ENCODE data around the gene CUEDC1. TPM values are rescaled to one million over a fixed set of nuclear protein-coding genes. Genes with fewer than 3 reads are reported as not detected.
A peak's percentile ranks its signal among the peaks of the same experiment; 100 is the strongest.

CUEDC1 gene
- total RNA-seq, 1 donor from 2014 or later: 37.0 TPM

DNA sequence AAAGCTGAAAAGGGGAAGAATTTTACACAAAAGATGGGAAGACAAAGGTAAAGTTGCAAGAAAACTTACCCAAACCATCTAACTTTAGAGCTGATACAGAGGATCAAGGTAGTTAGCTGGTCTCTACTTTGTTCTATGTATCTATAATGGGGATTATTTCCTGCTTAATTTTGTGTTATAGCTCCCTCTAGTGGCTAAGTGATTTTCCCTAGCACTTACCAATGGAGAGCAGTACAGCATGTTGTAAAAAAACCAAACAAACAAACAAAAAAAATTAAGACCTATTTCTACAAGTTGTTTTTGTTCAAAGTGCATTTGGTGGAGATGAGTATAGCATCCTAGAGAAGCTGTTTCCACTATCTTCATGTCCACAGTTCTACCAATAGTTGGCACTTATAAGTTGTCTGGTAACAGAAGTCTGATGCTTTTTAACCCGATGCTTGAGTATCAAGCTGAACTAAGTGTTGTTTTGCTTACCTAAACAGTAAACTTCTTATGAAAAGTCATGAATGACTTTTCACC is 44.3 kb upstream of the CUEDC1 start:
- Mint-ChIP-seq H3K9me3 (no peaks in the 10 kb centered on the region), H3K4me1 (peaks cover 29% of the 10 kb centered on the region), H3K27me3 (ENCODE audit: low read depth) (no peaks in the 10 kb centered on the region), H3K36me3 (peaks cover 20% of the 10 kb centered on the region), H3K4me3 (no peak overlapping the region), H3K27ac (peak overlapping the region; percentile 64)
- no peak for DNase-seq (ENCODE audit: low spot score in 2 of 2, unreplicated experiment in 2 of 2)
- TF ChIP-seq, protein P1, sequence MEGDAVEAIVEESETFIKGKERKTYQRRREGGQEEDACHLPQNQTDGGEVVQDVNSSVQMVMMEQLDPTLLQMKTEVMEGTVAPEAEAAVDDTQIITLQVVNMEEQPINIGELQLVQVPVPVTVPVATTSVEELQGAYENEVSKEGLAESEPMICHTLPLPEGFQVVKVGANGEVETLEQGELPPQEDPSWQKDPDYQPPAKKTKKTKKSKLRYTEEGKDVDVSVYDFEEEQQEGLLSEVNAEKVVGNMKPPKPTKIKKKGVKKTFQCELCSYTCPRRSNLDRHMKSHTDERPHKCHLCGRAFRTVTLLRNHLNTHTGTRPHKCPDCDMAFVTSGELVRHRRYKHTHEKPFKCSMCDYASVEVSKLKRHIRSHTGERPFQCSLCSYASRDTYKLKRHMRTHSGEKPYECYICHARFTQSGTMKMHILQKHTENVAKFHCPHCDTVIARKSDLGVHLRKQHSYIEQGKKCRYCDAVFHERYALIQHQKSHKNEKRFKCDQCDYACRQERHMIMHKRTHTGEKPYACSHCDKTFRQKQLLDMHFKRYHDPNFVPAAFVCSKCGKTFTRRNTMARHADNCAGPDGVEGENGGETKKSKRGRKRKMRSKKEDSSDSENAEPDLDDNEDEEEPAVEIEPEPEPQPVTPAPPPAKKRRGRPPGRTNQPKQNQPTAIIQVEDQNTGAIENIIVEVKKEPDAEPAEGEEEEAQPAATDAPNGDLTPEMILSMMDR (IDR thresholded peaks at IDR 0.05; ENCODE audit: unreplicated experiment): peak; percentile 87

DNA sequence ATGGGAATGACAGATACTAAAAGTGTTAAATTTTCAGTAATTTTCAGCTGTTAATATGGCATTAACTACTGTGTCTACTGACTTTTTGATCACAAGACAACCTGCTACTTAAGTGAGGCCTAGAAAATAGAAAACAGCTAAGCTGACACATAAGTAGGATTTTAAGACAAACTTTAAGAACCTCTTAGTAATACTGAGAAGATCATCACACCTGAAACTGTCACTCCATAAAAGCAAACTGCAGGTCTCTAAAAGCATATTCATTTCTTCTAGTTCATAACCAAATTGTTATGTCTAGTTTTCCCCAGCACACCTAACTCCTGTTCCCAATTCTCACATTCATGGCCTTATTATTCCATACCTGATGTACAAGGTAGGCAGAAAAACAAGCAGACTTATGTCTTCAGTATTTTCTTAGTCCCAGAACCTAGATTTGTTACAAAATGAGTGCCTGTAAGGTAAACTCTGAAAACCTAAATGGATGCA is 43.8 kb upstream of the CUEDC1 start:
- no peak for DNase-seq (ENCODE audit: low spot score in 2 of 2, unreplicated experiment in 2 of 2)
- Mint-ChIP-seq H3K4me3 (no peak overlapping the region), H3K4me1 (peaks cover 28% of the 10 kb centered on the region), H3K9me3 (no peaks in the 10 kb centered on the region), H3K36me3 (peaks cover 20% of the 10 kb centered on the region), H3K27me3 (ENCODE audit: low read depth) (no peaks in the 10 kb centered on the region), H3K27ac (peak overlapping the region; percentile 64)
- TF ChIP-seq, protein P1 (IDR thresholded peaks at IDR 0.05; ENCODE audit: unreplicated experiment): no peak

DNA sequence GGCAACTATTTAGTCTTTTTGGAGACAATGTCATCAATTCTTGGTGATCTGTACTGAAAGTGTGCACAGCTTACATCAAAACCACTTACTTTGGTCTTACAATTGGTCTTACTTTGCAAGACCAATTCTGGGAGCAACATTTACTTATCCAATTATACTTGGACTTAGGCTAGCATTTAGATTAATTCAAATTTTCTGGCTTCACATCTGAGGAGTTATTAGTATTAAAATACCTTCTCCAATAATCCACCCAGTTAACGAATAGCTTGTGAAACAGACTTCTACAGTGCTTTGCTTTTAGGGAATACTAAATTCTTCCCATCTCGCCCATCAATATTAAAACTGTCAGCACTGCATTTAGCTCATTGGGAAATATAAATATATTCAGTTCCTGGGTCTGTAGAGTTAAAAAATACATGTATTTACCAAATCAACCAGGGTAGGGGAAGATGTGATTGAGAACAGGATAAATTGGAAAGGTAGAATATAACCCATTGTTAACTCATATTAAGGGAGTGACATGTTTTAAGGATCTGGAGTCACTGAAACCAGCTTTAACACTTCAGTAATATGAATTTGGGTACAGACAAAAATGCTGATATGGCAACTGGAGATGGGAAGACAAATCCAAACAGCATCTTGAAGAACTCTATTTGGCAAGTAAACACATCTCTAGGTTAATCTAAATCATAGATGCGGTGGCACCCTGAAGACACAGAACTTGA is 42.0 kb upstream of the CUEDC1 start:
- Mint-ChIP-seq H3K4me3 (no peak overlapping the region), H3K27ac (peak overlapping the region; percentile 69), H3K4me1 (peaks cover 13% of the 10 kb centered on the region), H3K9me3 (no peaks in the 10 kb centered on the region), H3K27me3 (ENCODE audit: low read depth) (no peaks in the 10 kb centered on the region), H3K36me3 (peaks cover 9% of the 10 kb centered on the region)
- TF ChIP-seq, protein P1 (IDR thresholded peaks at IDR 0.05; ENCODE audit: unreplicated experiment): no peak
- no peak for DNase-seq (ENCODE audit: low spot score in 2 of 2, unreplicated experiment in 2 of 2)

DNA sequence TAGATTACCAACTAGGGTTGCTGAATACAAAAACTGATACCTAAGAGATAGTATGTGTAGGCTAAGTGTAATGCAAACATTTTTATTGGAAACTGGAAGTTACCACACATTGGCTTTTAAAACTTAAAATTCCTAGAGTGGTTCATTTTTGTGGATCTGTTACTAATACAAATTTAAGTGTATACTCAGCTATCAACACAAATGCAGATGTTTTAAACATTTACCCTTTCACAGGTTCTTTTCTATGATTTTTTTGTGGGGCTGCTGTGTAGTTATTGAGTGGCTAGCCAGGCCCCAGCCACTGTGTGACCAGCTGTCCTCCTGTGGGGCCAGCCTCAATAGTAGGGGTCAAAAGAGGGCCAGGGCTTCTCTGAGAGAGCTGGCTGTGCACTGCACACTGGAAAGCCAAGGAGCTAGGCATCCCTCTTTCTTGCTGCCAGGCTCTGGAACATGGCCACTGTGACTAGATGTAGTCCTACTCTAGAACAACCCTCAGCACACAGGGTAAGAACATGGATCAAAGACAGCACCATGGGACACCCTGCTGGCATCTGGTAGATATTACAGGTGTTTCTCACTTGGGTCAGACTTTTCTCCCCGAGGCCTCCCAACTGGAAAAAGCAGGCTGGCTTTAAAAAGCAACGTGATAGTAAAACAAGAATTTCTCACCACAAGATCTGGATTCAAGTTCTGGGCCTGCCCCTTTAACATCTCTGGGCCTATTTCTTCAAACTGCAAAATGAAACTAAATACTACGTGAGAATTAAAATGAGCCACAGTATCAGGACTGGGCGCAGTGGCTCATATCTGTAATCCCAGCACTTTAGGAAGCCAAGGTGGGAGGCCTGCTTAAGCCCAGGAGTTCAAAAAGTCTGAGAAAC is 40.1 kb upstream of the CUEDC1 start:
- Mint-ChIP-seq H3K4me1 (peaks cover 11% of the 10 kb centered on the region), H3K4me3 (no peak overlapping the region), H3K27ac (peak overlapping the region; percentile 49), H3K27me3 (ENCODE audit: low read depth) (no peaks in the 10 kb centered on the region), H3K36me3 (peaks cover 7% of the 10 kb centered on the region), H3K9me3 (no peaks in the 10 kb centered on the region)
- DNase-seq (ENCODE audit: low spot score in 2 of 2, unreplicated experiment in 2 of 2): peak in 1 of 2 experiments; percentile 46
- TF ChIP-seq, protein P1 (IDR thresholded peaks at IDR 0.05; ENCODE audit: unreplicated experiment): peak; percentile 76

DNA sequence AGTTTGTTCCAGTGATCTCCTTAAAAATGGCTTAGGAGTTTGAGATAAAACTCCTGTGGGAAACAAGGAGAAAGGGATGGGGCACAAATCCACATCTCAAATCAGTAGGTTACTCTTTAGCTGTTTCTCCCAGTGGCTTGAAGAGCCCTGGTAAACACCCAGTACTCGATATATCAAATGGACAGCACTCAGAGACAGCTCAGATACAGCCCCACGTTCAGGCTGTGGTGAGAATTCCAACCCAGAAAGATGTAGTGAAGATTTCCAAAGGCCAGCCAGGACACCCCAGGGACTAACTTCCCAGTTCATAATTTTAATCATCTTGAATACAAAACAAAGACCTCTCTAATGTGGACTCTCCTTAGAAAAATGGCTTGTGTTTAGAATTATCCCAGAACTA is 39.2 kb upstream of the CUEDC1 start:
- TF ChIP-seq, protein P1 (IDR thresholded peaks at IDR 0.05; ENCODE audit: unreplicated experiment): no peak
- H3K27me3 Mint-ChIP-seq (ENCODE audit: low read depth): no peaks in the 10 kb centered on the region
- H3K4me3 Mint-ChIP-seq: no peak overlapping the region
- no peak for DNase-seq (ENCODE audit: low spot score in 2 of 2, unreplicated experiment in 2 of 2)
- H3K9me3 Mint-ChIP-seq: no peaks in the 10 kb centered on the region
- peaks cover 17% of the 10 kb centered on the region for H3K4me1 Mint-ChIP-seq
- peak overlapping the region; percentile 23 for H3K27ac Mint-ChIP-seq
- peaks cover 7% of the 10 kb centered on the region for H3K36me3 Mint-ChIP-seq

Data from mesothelial cell of epicardium (in vitro differentiated cells).